ENCODE data around the gene NXN. TPM values are rescaled to one million over a fixed set of nuclear protein-coding genes. Genes with fewer than 3 reads are reported as not detected.
A peak's percentile ranks its signal among the peaks of the same experiment; 100 is the strongest.
"Not testable (repeated sequence)": the region's sequence is repeated elsewhere in the genome, so short reads cannot be mapped to it uniquely, and the experiment has no call there.

The NXN gene
- total and polyA plus RNA-seq, 5 donors, result 11.6 to 21.8 (median 15.2) TPM

DNA sequence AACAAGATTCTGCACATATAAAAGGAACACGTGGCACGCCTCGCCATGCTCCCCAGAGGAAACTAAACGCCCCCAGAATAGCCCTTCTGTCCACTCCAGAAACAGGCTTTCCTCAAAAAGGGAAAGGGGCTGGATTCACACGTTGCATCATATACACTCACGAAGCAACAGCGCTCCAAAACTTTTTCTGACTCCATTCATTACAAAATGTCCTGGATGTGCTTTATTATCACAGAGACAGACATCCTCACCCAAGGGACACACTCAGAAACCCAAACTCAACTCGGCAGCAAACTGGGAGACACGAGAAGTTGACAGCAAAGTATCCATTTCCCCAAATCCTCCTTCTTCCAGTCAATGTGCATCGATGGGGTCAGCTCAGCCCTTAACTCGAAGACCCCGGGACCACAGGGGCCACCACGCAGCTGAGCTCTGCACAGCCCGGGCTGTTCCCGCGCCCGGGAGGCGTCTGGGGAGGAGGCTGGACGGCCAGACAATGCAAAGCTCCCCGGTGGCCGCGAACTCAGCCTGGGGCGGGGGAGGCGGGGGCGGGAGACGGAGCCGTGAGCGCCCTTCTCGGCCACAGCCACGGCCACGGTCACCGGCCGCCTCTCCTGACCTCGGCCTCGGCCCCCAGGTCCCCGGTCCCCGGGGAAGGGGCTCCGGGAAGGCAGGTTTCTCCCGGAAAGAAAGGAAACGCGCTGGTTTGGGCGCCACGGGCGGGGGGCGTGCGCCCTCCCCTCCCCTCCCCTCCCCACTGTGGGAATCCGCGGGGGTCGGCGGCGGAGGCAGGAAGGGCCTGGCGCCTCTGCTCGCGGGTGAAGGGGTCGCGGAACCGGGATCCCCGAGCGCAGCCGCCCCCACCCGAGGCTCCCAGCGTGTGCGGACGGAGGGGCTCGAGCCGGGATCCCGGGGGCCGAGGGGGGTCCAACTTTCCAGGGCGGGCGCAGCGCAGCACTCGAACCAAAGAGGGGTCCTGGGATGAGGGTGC is 1.2 kb downstream of the NXN start:
- ATAC-seq, result peak; percentile 7 to 45
- WGBS, result 1% methylated on average over 72 of the region's 72 CpGs
- Histone ChIP-seq H3K27me3 (ENCODE audit: control insufficient read depth, insufficient read depth) (no peaks in the 10 kb centered on the region), H3K4me3 (ENCODE audit: low read length) (peak overlapping the region; percentile 93), H3K9me3 (ENCODE audit: control insufficient read depth, low read length) (no peaks in the 10 kb centered on the region), H3K4me1 (ENCODE audit: control insufficient read depth, insufficient read depth, low read length) (no peaks in the 10 kb centered on the region), H3K27ac (ENCODE audit: low read length) (no peak overlapping the region)
- peak; percentile 42 to 77 (median 70) for DNase-seq
- intact Hi-C loops (cut with DNase I), result loop anchor here in 2 of 4 donors (5.0 kb wide), 3 partner anchors 96 to 181 kb away; no protein-coding TSS in a partner anchor

DNA sequence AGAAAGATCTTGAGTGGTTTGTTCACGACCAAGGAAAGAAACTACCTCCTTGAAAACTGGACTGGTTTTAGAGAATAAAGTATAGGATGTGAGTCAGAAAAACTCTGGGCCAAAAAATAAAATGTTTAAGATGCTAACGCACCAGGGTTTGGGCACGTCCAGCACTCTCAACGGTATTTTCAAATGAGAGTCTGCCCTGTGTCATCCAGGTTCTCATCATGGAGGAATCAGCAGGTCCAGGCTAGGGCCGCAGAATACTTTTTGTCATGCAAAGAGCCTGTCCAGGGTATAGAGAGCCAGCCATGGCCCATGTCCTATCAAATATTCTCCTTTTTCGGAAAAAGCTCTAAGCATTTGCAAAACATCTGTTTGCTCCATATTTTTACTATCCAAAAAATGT is 2.4 kb downstream of the NXN start:
- Histone ChIP-seq H3K4me1 (ENCODE audit: control insufficient read depth, insufficient read depth, low read length) (no peaks in the 10 kb centered on the region), H3K27me3 (ENCODE audit: control insufficient read depth, insufficient read depth) (no peaks in the 10 kb centered on the region), H3K9me3 (ENCODE audit: control insufficient read depth, low read length) (no peaks in the 10 kb centered on the region), H3K27ac (ENCODE audit: low read length) (no peak overlapping the region), H3K4me3 (ENCODE audit: low read length) (no peak overlapping the region)
- WGBS, result 82% methylated on average over 6 of the region's 6 CpGs
- DNase-seq (peak in 1 of 3 donors; percentile 3), ATAC-seq (no peak)
- intact Hi-C loops (cut with DNase I), result loop anchor here in 2 of 4 donors (5.0 kb wide), 3 partner anchors 95 to 180 kb away; no protein-coding TSS in a partner anchor

DNA sequence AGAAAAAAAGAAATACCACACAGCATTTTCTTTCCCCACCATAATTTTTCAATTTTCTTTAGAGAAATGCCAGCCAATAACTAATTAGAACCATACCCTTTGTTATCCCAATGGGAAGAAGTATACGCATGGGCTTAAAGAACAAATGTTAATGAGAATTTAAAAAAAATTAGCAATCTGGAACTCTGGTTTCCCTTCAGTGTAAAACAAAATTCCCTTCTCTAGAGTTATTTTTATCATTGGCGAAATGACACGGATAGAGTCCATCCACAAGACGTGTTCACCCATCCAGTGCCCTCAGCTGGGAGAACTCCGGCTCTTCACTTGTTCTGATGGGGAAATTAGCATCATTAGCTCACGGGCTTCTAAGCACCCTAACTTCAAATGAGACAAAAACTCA is 3.3 kb downstream of the NXN start:
- H3K4me1 ChIP-seq (ENCODE audit: control insufficient read depth, insufficient read depth, low read length), result no peaks in the 10 kb centered on the region

DNA sequence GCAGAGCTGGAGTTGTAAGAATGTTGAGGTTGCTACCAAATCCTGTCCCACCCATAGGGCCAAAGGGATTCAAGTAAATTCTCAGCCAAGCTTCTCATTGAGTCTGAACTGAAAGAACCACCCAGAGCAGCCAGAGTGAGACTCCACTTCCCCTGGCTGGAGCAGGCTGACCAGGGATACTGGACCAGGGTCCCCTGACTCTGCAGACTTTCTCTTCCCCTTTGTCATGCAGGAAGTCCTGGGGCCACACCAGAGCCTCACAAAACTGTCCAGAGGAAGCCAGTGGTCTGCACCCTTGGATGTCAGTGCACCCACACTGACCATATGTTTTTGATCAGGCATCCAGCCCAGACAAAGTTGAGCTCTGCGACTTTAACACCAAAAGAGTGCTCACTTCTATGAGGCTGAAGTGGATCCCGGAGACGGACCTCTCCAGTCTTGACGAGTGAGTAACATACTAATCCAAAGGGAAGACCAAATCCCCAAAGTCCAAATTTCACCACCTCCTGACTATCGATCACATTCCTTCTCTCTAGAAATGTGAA is 4.1 kb downstream of the NXN start:
- Histone ChIP-seq H3K27ac (ENCODE audit: low read length) (no peak overlapping the region), H3K27me3 (ENCODE audit: control insufficient read depth, insufficient read depth) (no peaks in the 10 kb centered on the region), H3K9me3 (ENCODE audit: control insufficient read depth, low read length) (no peaks in the 10 kb centered on the region), H3K4me1 (ENCODE audit: control insufficient read depth, insufficient read depth, low read length) (no peaks in the 10 kb centered on the region), H3K4me3 (ENCODE audit: low read length) (no peak overlapping the region)
- peak in 1 of 3 donors; percentile 60 for DNase-seq
- WGBS, result 45% methylated on average over 5 of the region's 5 CpGs
- intact Hi-C loops (cut with DNase I), result loop anchor here in 2 of 4 donors (5.0 kb wide), 3 partner anchors 93 to 178 kb away; no protein-coding TSS in a partner anchor
- ATAC-seq, result no peak

More for the DNA sequence above, 3.3 kb downstream of the NXN start:
- ATAC-seq, result no peak
- no peak overlapping the region for H3K27ac ChIP-seq (ENCODE audit: low read length)
- no peaks in the 10 kb centered on the region for H3K9me3 ChIP-seq (ENCODE audit: control insufficient read depth, low read length)
- WGBS, result 72% methylated on average over 6 of the region's 6 CpGs
- intact Hi-C loops (cut with DNase I), result loop anchor here in 2 of 4 donors (5.0 kb wide), 3 partner anchors 94 to 179 kb away; no protein-coding TSS in a partner anchor
- DNase-seq, result peak in 1 of 3 donors; percentile 2
- no peak overlapping the region for H3K4me3 ChIP-seq (ENCODE audit: low read length)
- no peaks in the 10 kb centered on the region for H3K27me3 ChIP-seq (ENCODE audit: control insufficient read depth, insufficient read depth)

DNA sequence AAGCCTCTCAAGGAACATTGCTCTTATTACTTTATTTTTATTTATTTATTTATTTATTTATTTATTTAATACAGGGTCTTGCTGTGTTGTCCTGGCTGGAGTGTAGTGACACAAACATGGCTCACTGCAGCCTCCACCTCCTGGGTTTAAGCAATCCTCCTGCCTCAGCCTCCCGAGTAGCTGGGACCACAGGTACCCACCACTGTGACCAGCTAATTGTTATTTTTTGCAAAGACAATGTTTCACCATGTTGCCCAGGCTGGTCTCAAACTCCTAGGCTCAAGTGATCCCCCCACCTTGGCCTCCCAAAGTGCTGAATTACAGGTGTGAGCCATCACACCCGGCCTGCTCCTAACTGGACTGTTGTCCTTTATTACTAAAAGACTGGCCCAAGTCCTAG is 4.8 kb downstream of the NXN start:
- H3K9me3 ChIP-seq (ENCODE audit: control insufficient read depth, low read length); H3K4me3 ChIP-seq (ENCODE audit: low read length); H3K4me1 ChIP-seq (ENCODE audit: control insufficient read depth, insufficient read depth, low read length); H3K27ac ChIP-seq (ENCODE audit: low read length); H3K27me3 ChIP-seq (ENCODE audit: control insufficient read depth, insufficient read depth); ATAC-seq: not testable (repeated sequence)
- DNase-seq, result peak in 1 of 3 donors; percentile 36
- intact Hi-C loops (cut with DNase I), result loop anchor here in 2 of 4 donors (5.0 kb wide), 3 partner anchors 92 to 177 kb away; no protein-coding TSS in a partner anchor
- 80% methylated on average over 2 of the region's 2 CpGs for whole genome bisulfite sequencing

DNA sequence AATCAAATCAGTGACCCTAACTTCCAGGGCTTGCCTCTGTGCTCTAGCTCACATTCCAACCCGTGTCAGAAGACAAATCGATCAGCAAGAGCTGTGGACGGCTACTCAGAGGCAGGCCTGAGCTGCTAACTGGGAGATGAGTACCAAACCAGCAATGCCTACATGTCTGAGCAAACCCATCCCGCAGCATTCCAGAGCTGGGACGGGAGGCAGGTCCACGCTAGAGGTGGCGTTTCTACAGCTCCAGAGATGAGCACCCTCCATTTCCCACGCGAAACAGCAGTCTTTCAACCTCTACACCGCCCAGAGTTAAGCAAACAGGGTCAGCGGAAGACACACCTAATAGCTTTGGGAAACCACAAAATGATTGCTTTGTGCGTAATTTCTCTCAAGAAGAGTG is 6.5 kb downstream of the NXN start:
- Histone ChIP-seq H3K9me3 (ENCODE audit: control insufficient read depth, low read length) (no peaks in the 10 kb centered on the region), H3K4me1 (ENCODE audit: control insufficient read depth, insufficient read depth, low read length) (no peaks in the 10 kb centered on the region), H3K4me3 (ENCODE audit: low read length) (no peak overlapping the region), H3K27me3 (ENCODE audit: control insufficient read depth, insufficient read depth) (no peaks in the 10 kb centered on the region), H3K27ac (ENCODE audit: low read length) (no peak overlapping the region)
- ATAC-seq (no peak), DNase-seq (peak in 1 of 3 donors; percentile 6)
- WGBS, result 87% methylated on average over 12 of the region's 12 CpGs
- intact Hi-C loops (cut with DNase I), result no loop called here

DNA sequence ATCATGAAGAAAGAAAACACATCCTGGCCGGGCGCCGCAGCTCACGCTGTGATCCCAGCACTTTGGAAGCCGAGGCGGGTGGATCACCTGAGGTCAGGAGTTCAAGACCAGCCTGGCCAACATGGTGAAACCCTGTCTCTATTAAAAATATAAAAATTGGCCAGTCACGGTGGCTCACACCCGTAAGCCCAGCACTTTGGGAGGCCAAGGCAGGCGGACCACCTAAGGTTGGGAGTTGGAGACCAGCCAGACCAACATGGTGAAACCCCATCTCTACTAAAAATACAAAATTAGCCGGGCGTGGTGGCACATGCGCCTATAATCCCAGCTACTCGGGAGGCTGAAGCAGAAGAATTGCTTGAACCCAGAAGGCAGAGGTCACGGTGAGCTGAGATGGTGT is 7.7 kb downstream of the NXN start:
- H3K4me3 ChIP-seq (ENCODE audit: low read length); intact Hi-C loops (cut with DNase I); ATAC-seq; DNase-seq; H3K27ac ChIP-seq (ENCODE audit: low read length); H3K27me3 ChIP-seq (ENCODE audit: control insufficient read depth, insufficient read depth); H3K9me3 ChIP-seq (ENCODE audit: control insufficient read depth, low read length); H3K4me1 ChIP-seq (ENCODE audit: control insufficient read depth, insufficient read depth, low read length): not testable (repeated sequence)
- WGBS, result 93% methylated on average over 14 of the region's 14 CpGs

DNA sequence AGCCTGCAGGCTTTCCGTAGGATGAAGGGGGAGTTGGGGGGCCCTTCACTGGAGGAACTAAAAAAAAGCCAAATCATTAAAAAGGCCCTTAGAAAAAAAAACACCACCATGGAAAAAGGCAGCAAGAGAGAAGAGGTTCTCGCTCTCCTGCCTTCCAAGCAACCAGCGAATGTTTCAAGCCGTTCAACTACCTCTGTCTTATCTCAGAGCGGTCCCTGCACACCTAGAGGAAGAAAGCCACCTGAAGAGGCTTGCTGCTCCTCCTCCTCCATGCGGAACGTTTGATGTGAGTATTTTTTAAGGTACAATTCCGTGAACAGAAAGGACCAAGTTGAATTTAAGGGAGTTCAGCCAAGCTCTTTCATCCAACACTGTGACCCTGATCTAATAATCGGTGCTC is 9.2 kb downstream of the NXN start:
- ATAC-seq, result no peak
- Histone ChIP-seq H3K27ac (ENCODE audit: low read length) (no peak overlapping the region), H3K9me3 (ENCODE audit: control insufficient read depth, low read length) (no peaks in the 10 kb centered on the region), H3K4me3 (ENCODE audit: low read length) (no peak overlapping the region), H3K27me3 (ENCODE audit: control insufficient read depth, insufficient read depth) (no peaks in the 10 kb centered on the region), H3K4me1 (ENCODE audit: control insufficient read depth, insufficient read depth, low read length) (no peaks in the 10 kb centered on the region)
- intact Hi-C loops (cut with DNase I), result no loop called here
- whole genome bisulfite sequencing, result 88% methylated on average over 9 of the region's 9 CpGs
- no peak for DNase-seq

DNA sequence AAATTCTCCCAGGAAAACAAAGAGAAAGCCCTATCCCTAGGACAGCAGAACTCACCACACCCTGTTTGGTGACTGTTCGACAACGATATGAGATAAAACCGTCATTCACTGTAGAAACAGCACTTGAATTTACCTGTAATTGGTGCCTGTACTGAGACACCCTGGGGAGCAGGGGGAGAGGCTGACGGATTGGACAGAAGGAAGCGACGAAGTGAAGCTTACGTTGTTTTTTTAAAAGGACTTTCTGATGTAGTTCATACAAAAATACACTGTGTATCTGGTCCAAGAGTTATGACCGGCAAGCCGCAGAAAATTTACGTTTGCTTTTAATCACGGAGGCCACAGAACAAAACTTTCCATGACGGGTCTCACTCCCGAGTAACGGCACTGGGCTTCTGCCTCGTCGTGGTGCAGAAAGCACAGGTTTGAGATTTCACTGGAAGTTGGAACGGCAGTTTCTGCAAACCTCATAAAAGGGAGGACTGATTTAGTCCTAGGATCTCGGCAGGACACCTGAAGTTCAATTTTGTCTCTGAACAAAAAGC is 9.7 kb downstream of the NXN start:
- ATAC-seq (no peak), DNase-seq (no peak)
- WGBS, result 74% methylated on average over 18 of the region's 18 CpGs
- Histone ChIP-seq H3K27ac (ENCODE audit: low read length) (no peak overlapping the region), H3K4me3 (ENCODE audit: low read length) (no peak overlapping the region), H3K4me1 (ENCODE audit: control insufficient read depth, insufficient read depth, low read length) (no peaks in the 10 kb centered on the region), H3K27me3 (ENCODE audit: control insufficient read depth, insufficient read depth) (no peaks in the 10 kb centered on the region), H3K9me3 (ENCODE audit: control insufficient read depth, low read length) (no peaks in the 10 kb centered on the region)
- intact Hi-C loops (cut with DNase I), result no loop called here

DNA sequence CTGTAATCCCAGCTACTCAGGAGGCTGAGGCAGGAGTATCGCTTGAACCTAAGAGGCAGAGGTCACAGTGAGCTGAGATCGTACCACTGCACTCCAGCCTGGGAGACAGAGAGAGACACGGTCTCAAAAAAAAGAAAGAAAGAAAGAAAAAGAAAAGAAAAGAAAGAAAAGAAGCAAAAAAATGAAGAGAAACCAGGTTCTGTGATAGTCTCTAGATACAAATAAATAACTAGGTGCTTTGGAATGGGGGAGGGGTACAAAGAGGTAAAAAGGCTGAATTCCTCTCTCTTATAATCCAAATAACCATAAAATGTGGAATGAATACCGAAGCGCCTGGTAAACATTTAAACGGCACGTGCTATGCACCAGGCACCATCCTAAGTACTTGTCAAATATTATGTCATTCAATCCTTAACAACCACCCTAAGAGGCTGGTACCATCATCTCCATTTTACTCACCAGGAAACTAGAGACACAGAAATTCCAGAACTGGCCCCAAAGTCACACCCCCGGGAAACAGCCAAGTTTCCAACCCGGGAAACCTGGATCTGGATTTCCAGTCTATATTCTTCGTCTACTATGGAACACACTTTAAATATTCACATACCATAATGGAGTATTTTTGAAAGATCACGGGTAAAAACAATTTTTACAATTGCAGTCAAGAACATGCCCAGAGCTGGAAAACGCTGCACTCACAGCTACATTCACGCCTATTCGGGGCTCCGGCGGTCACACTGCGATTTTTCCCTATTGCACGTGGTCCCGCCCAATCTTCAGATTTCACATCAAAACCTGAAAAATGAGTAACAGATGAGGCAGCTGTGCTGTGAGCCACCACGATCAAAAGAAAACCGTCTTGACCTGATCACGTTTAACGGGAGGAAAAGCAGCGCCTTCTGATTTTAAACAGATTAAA is 10.5 kb downstream of the NXN start:
- DNase-seq, result peak in 1 of 3 donors; percentile 3
- Histone ChIP-seq H3K27ac (ENCODE audit: low read length) (no peak overlapping the region), H3K4me1 (ENCODE audit: control insufficient read depth, insufficient read depth, low read length) (no peaks in the 10 kb centered on the region), H3K27me3 (ENCODE audit: control insufficient read depth, insufficient read depth) (no peaks in the 10 kb centered on the region), H3K9me3 (ENCODE audit: control insufficient read depth, low read length) (no peaks in the 10 kb centered on the region), H3K4me3 (ENCODE audit: low read length) (no peak overlapping the region)
- ATAC-seq, result no peak
- WGBS, result 92% methylated on average over 24 of the region's 24 CpGs
- intact Hi-C loops (cut with DNase I), result no loop called here

All from right cardiac atrium (tissue), 5 donors.